SU-DHL-6 (cell line): ENCODE data around the gene PRR33.

Experiments used
- H2AFZ ChIP-seq: fragments of 200-600 bp; sonication (generic); 2 replicates; pipeline ENCODE4 v1.6.1; 2014; ENCODE audit warnings: low read depth, mild to moderate bottlenecking, moderate library complexity, mixed read lengths, antibody characterized with exemption, low read length; ENCODE audit not compliant: severe bottlenecking
- H3F3A ChIP-seq: fragments of 200-600 bp; shearing (Covaris generic); 2 replicates; pipeline ENCODE4 v1.6.0; 2016; ENCODE audit warnings: antibody characterized with exemption, mild to moderate bottlenecking; ENCODE audit not compliant: insufficient read depth
- H3K27ac ChIP-seq: fragments of 200-600 bp; sonication (generic); 2 replicates; pipeline ENCODE4 v1.5.1; 2016; ENCODE audit warnings: low read depth, mild to moderate bottlenecking, low read length, moderate library complexity, mixed read lengths
- H3K27me3 ChIP-seq: fragments of 200-600 bp; sonication (generic), shearing (Covaris generic); 2 replicates; pipeline ENCODE4 v1.6.0; 2014; ENCODE audit warnings: mild to moderate bottlenecking, low read length
- H3K36me3 ChIP-seq: fragments of 200-600 bp; sonication (generic); 2 replicates; pipeline ENCODE4 v1.6.1; 2014; ENCODE audit warnings: mild to moderate bottlenecking, low read length, mixed read lengths
- H3K4me2 ChIP-seq: fragments of 300-600, 200-600 bp; shearing (Covaris generic), sonication (generic); 2 replicates; pipeline ENCODE4 v1.6.0; 2014; ENCODE audit warnings: low read length, low read depth, mild to moderate bottlenecking; ENCODE audit not compliant: poor library complexity, severe bottlenecking
- H3K4me3 ChIP-seq: fragments of 200-600 bp; sonication (generic); 2 replicates; pipeline ENCODE4 v1.5.1; 2014; ENCODE audit warnings: antibody characterized with exemption, low read length, mild to moderate bottlenecking, mixed read lengths; ENCODE audit not compliant: insufficient read depth, poor library complexity, severe bottlenecking
- H3K79me2 ChIP-seq: fragments of 200-600 bp; sonication (generic); 2 replicates; pipeline ENCODE4 v1.6.1; 2014; ENCODE audit warnings: mild to moderate bottlenecking, low read length, moderate library complexity; ENCODE audit not compliant: insufficient read depth
- H3K9ac ChIP-seq: fragments of 200-600 bp; sonication (generic); 2 replicates; pipeline ENCODE4 v1.7.0; 2014; ENCODE audit warnings: mild to moderate bottlenecking, low read length
- H3K9me2 ChIP-seq: fragments of 200-600 bp; sonication (generic); replicated peaks from 2 replicates; pipeline ENCODE4 v1.6.1; 2014; ENCODE audit warnings: low read length; ENCODE audit not compliant: insufficient read depth
- H3K9me3 ChIP-seq: fragments of 200-600 bp; sonication (generic); 2 replicates; pipeline ENCODE4 v1.6.1; 2014; ENCODE audit warnings: low read length, mixed read lengths; ENCODE audit not compliant: insufficient read depth
- H4K20me1 ChIP-seq: fragments of 200-600 bp; sonication (generic); 2 replicates; pipeline ENCODE4 v1.6.1; 2014; ENCODE audit warnings: low read depth, mild to moderate bottlenecking, antibody characterized with exemption, low read length, moderate library complexity, mixed read lengths
- EZH2phosphoT487 ChIP-seq: fragments of 200-600 bp; sonication (generic), shearing (Covaris generic); conservative IDR thresholded peaks from 2 replicates; pipeline ENCODE4 v1.6.1; 2018; ENCODE audit warnings: mild to moderate bottlenecking, antibody characterized with exemption, low read length, moderate library complexity, mixed read lengths
- TF ChIP-seq, protein P1 (sequence below): fragments of 200-600 bp; sonication (generic); IDR thresholded peaks from one replicate; pipeline ENCODE4 v1.5.1; 2017; ENCODE audit warnings: antibody characterized with exemption, mild to moderate bottlenecking, low read length, moderate library complexity; ENCODE audit not compliant: insufficient read depth, poor library complexity, severe bottlenecking

PRR33 gene

DNA sequence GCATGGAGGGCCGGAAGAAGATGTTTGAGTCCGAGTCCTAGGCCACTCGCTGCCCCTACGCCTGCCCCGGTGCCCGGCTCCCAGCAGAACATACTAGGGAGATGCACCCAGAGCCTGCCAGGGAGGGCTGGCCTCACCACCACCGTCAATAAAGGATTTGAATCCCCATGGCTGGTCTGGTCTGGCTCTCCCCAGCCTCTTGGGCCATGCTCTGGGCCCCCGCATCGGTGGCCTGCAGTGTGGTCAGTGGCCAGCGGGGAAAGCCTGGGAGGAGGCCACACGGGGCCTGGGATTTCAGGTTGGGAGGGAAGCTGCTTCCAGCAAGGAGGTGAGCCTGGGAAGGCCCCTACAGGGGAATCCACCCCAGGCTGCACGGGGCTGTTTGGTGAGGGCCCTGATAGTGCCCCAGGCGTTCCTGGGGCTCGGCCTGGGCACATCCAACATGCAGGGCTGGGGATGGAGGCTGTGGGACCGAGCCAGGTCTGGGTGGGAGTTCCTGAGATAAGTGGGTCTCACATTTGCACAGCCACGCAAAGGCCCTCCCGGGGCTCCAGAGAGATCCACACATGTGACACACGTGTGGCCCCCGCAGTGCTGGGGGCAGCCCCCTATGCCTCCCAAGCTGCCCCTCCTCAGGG, 50.1 kb downstream of the PRR33 start:
- Histone ChIP-seq H3K79me2 (no peaks in the 10 kb centered on the region), H3K9me3 (no peaks in the 10 kb centered on the region), H3F3A (0 out of 2 replicates have a peak, but pooled peaks cover 4% of the 10 kb centered on the region), H3K4me2 (no peak overlapping the region), H3K4me3 (no peak overlapping the region), H3K9ac (no peak overlapping the region), H2AFZ (no peak overlapping the region), H3K27me3 (no peaks in the 10 kb centered on the region), H3K36me3 (no peaks in the 10 kb centered on the region), H3K27ac (no peak overlapping the region), H3K9me2 (no peaks in the 10 kb centered on the region), H4K20me1 (no peaks in the 10 kb centered on the region)
- TF ChIP-seq, protein P1, sequence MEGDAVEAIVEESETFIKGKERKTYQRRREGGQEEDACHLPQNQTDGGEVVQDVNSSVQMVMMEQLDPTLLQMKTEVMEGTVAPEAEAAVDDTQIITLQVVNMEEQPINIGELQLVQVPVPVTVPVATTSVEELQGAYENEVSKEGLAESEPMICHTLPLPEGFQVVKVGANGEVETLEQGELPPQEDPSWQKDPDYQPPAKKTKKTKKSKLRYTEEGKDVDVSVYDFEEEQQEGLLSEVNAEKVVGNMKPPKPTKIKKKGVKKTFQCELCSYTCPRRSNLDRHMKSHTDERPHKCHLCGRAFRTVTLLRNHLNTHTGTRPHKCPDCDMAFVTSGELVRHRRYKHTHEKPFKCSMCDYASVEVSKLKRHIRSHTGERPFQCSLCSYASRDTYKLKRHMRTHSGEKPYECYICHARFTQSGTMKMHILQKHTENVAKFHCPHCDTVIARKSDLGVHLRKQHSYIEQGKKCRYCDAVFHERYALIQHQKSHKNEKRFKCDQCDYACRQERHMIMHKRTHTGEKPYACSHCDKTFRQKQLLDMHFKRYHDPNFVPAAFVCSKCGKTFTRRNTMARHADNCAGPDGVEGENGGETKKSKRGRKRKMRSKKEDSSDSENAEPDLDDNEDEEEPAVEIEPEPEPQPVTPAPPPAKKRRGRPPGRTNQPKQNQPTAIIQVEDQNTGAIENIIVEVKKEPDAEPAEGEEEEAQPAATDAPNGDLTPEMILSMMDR: no peak
- no peak for TF ChIP-seq EZH2phosphoT487

DNA sequence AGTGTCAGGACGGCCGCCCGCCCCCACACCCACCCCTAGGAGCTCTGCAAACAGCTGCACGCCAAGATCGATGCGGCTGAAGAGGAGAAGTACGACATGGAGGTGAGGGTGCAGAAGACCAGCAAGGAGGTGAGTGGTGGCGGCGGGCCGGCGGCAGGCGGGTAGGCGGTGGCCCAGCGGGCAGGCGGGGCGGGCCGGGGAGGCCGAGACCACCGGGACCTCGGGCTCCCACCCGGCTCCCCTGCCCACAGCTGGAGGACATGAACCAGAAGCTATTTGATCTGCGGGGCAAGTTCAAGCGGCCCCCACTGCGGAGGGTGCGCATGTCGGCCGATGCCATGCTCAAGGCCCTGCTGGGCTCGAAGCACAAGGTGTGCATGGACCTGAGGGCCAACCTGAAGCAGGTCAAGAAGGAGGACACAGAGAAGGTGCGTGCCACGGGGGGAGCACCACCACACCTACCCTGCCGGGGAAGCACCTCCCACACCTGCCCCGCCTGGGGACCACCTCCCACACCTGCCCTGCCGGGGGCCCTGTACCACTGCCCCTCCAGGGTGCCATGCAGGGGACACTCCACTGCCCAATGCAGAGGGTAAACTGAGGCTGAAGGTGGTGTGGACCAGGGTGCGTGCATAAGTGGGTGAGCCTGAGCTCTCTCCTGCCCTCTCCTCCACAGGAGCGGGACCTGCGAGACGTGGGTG, 50.8 kb downstream of the PRR33 start:
- H3K4me3 ChIP-seq: no peak overlapping the region
- H3K9me2 ChIP-seq: no peaks in the 10 kb centered on the region
- no peak for TF ChIP-seq EZH2phosphoT487
- TF ChIP-seq, protein P1: no peak
- H3K27ac ChIP-seq: peak overlapping the region; percentile 64; the same call in 1 of the 2 replicates
- no peaks in the 10 kb centered on the region for H4K20me1 ChIP-seq
- no peaks in the 10 kb centered on the region for H3K27me3 ChIP-seq
- 0 out of 2 replicates have a peak overlapping the region, but pooled peaks have one; percentile 31 for H3K9ac ChIP-seq
- peak overlapping the region; percentile 32 for H3K4me2 ChIP-seq
- H3F3A ChIP-seq: 0 out of 2 replicates have a peak, but pooled peaks cover 4% of the 10 kb centered on the region
- H2AFZ ChIP-seq: no peak overlapping the region
- H3K9me3 ChIP-seq: no peaks in the 10 kb centered on the region
- H3K36me3 ChIP-seq: no peaks in the 10 kb centered on the region
- H3K79me2 ChIP-seq: no peaks in the 10 kb centered on the region

DNA sequence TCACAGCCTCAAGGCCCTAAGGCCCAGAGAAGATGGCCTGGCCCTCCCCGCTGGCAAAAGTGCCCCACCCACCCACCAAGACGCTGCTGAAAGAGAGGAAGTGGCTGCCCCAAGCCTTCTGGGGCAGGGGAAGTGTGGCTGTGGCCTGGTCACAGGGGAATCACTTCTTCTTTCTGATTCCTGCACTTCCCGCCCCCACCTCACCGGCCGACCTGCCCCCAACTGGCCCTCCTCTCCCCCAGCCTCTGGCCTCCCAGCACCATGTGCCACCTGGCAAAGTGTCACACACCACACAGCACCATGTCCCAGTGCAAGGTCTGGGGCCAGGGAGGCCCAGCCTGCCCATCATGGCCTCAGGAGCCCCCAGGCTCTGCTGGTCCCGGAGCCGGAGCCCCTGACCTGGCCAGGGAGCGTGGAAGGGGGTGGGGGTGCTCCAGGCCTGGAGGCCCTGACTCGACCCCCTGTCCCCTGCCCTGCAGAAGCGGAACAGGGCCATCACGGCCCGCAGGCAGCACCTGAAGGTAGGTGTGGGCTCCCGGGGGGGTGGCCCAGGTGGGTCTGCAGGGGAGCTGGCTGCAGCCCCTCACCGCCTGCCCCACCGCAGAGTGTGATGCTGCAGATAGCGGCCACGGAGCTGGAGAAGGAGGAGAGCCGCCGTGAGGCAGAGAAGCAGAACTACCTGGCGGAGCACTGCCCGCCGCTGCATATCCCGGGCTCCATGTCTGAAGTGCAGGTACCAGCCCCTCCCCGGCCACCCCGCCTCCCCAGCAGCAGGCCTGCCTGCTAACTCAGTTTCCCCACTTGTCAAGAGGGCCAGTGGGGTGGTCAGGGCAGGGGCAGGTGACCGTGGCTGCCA, 51.5 kb downstream of the PRR33 start:
- Histone ChIP-seq H3K9me3 (no peaks in the 10 kb centered on the region), H4K20me1 (no peaks in the 10 kb centered on the region), H3K4me2 (peak overlapping the region; percentile 32), H3K27ac (peak overlapping the region; percentile 64), H3K9ac (peak overlapping the region; percentile 31), H3K27me3 (no peaks in the 10 kb centered on the region), H3K36me3 (no peaks in the 10 kb centered on the region), H3K79me2 (no peaks in the 10 kb centered on the region), H3F3A (no peaks in the 10 kb centered on the region), H2AFZ (no peak overlapping the region), H3K4me3 (no peak overlapping the region), H3K9me2 (no peaks in the 10 kb centered on the region)
- TF ChIP-seq EZH2phosphoT487: no peak
- TF ChIP-seq, protein P1: peak; percentile 12
